Activated T-cell treated with anti-CD3 and anti-CD28 coated beads for 4 hours (primary cell): Measurements from ENCODE around the gene BAZ2B.
"Not testable (repeated sequence)": the region's sequence is repeated elsewhere in the genome, so short reads cannot be mapped to it uniquely, and the experiment has no call there.

Experiments
- DNase-seq: peaks from one replicate; pipeline ENCODE4 v3.0.0-alpha.2; 2020

Gene BAZ2B

GRCh38 chr2:159571540-159572260, 44.6 kb downstream of the BAZ2B start:
- DNase-seq = no peak

- no peak for DNase-seq
These were observed 52.3 kb downstream of the BAZ2B start for GRCh38 chr2:159564081-159564480.

- no peak for DNase-seq
These were observed 54.1 kb downstream of the BAZ2B start for GRCh38 chr2:159562248-159562647.

GRCh38 chr2:159561786-159562185, 54.6 kb downstream of the BAZ2B start:
- DNase-seq = no peak

GRCh38 chr2:159561242-159561641, 55.1 kb downstream of the BAZ2B start:
- no peak for DNase-seq

GRCh38 chr2:159559034-159559433, 57.3 kb downstream of the BAZ2B start:
- no peak for DNase-seq

GRCh38 chr2:159558479-159558878, 57.9 kb downstream of the BAZ2B start:
- DNase-seq = no peak

GRCh38 chr2:159557437-159558034, 58.8 kb downstream of the BAZ2B start:
- DNase-seq = no peak

- no peak for DNase-seq
These were observed 60.5 kb downstream of the BAZ2B start for GRCh38 chr2:159555651-159556392.

GRCh38 chr2:159553727-159554126, 62.6 kb downstream of the BAZ2B start:
- no peak for DNase-seq

- no peak for DNase-seq
These were observed 64.5 kb downstream of the BAZ2B start for GRCh38 chr2:159551806-159552205.

GRCh38 chr2:159550231-159550630, 66.1 kb downstream of the BAZ2B start:
- DNase-seq = no peak

GRCh38 chr2:159549234-159549633, 67.1 kb downstream of the BAZ2B start:
- no peak for DNase-seq

- no peak for DNase-seq
These were observed 69.5 kb downstream of the BAZ2B start for GRCh38 chr2:159546716-159547430.

- DNase-seq = no peak
These were observed 70.3 kb downstream of the BAZ2B start for GRCh38 chr2:159546039-159546438.

GRCh38 chr2:159545085-159545484, 71.3 kb downstream of the BAZ2B start:
- DNase-seq = no peak

- no peak for DNase-seq
These were observed 74.2 kb downstream of the BAZ2B start for GRCh38 chr2:159542101-159542500.

GRCh38 chr2:159539701-159540100, 76.6 kb downstream of the BAZ2B start:
- no peak for DNase-seq

GRCh38 chr2:159538801-159539200, 77.5 kb downstream of the BAZ2B start:
- DNase-seq = no peak

GRCh38 chr2:159535261-159535660, 81.1 kb downstream of the BAZ2B start:
- DNase-seq = not testable (repeated sequence)

- no peak for DNase-seq
These were observed 84.9 kb downstream of the BAZ2B start for GRCh38 chr2:159531475-159531874.

GRCh38 chr2:159526433-159526832, 89.9 kb downstream of the BAZ2B start:
- no peak for DNase-seq

GRCh38 chr2:159525012-159525411, 91.3 kb downstream of the BAZ2B start:
- DNase-seq = no peak
